ENCODE results near the gene NOTCH3.
A peak's percentile ranks its signal among the peaks of the same experiment; 100 is the strongest.

NOTCH3 gene

DNA sequence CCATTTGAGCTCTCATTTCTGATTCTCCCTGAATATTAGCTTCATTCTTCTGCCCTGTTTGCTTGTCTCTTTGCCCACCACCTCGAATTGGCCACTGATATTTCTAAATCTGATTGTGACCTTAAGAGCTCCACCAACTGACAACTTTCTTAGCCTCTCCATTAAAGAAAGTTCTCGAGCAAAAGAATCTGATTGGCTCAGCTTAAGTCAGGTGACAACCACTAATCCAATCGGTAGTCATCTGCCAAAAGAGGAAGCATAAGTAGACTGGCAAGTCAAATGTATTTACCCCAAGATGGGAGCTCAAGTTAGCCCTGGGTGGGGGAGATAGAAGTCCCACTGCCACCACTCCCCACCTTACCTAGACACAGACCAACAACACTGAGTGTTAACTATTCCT is 41.5 kb downstream of the NOTCH3 start:
- DNase-seq (ENCODE audit: low spot score) = no peak

DNA sequence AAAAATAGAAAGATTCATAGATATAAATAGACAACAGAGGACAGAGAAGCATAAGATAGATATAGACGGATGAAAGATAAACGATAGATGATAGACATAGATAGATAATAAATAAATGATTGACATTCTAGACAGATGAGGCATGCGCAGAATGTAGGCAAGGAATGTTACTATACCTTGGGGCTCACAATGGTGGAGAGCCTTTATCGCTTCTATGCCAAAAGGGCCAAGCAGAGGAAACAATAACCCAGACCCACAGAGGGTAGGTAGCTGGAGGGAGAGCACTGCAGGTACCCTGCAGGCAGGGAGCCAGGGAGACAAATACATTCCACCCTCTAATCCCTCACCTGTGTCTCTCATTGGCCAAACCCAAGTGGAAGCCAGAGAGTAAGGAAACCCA is 44.4 kb downstream of the NOTCH3 start:
- no peak for DNase-seq (ENCODE audit: low spot score)

DNA sequence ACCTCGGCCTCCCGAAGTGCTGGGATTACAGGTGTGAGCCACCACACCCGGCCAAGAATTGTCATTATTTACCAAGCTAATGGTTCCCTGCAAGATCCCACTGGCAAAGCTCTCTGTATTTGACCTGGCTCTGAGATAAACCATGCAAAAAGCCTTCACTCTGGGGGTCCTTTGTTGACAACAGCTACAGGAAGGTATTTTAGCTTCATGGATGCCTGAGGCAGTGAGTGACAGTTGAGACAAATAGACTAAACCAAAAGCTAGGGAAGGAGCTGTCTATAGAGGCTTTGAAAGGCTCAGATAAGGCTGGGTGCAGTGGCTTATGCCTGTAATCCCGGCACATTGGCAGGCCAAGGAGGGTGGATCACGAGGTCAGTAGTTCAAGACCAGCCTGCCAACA is 45.5 kb downstream of the NOTCH3 start:
- DNase-seq (ENCODE audit: low spot score) = no peak

DNA sequence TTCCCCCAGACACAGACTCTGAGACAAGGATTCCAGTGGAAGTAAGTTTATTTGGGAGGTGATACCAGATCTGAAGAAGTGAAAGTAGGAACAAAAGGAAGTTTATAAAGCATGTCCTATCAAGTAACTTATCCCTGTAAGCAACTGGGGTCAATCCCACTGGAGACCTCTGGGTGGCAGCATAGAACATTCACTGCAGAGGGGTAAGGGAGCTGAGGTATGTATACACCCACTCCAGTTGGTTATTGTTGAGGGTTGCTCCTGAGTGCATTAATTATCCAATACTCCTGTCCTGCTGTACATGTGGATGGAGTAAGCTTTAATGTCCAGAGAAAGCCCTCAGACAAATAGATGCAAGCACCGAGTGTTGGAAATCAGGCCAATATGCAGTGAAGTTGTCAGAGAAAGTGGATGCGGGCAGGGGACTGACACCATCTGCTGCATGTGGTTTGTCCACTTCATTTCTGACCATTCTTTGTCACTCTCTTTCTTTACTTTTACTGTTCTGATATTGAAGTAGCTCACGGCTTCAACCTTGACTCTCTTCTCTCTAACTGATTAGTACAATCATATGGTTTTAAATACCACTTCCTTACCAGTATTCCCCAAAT is 46.7 kb downstream of the NOTCH3 start:
- DNase-seq (ENCODE audit: low spot score) = peak; percentile 26

DNA sequence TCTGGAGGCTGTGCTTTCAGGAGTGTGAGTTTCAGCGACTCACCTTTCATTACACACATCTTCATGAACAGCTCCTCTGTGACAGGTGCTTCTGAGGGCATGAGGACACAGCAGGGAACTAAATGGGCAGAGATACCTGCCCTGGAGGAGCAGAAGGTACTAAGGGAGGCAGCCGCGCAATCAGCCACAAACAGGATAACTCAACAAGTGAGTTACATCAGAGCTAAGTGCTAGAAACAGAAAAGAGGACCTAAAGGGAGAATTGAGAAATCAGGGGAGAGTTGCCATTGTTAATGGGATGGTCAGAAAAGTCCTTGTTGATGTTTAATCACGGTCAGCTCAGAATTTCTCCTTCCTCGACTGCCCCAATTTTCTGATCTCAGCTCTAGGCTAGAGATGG is 51.1 kb downstream of the NOTCH3 start:
- no peak for DNase-seq (ENCODE audit: low spot score)

DNA sequence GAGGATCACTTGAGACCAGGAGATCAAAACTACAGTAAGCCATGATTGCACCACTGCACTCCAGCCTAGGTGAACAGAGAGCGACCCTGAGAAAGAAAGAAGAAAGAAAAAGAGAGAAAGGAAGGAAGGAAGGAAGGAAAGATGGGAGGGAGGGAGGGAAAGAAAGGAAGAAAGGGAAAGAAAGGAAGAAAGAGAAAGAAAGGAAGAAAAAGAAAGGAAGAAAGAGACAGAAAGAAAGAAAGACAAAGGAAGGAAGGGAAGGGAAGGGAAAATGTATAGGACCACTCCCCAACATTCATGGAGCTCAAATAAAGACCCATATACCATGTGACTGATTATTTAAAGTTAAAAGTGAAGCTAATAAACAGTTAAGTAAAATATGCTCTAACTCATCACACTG is 53.7 kb downstream of the NOTCH3 start:
- no peak for DNase-seq (ENCODE audit: low spot score)

DNA sequence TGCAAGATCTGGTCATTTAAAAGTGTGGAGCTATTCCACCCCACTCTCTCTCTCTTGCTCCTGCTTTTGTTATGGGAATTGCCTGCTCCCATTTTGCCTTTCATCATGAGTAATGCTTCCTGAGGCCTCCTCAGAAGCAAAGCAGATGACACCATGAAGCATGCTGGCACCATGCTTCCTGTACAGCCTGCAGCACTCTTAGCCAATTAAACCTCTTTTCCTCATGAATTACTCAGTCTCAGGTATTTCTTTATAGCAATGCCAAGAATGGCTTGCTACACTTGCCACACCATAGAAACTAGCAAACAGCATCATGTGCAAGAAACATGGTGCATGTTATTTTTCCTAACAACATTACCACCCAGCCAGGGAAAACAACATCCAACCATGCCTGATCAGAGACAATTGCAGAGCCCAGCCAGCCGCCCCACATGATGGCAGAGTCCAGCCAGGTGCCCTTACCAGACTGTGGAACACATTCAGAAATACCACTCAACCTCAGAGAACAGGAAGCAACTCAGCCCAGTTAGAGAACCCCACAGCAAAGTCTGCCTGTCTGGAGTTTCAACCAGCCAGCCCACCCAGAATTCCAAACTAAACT is 56.6 kb downstream of the NOTCH3 start:
- DNase-seq (ENCODE audit: low spot score) = no peak

- no peak for DNase-seq (ENCODE audit: low spot score)
Measured at GRCh38 chr19:15142313-15142712, 58.5 kb downstream of the NOTCH3 start.

DNA sequence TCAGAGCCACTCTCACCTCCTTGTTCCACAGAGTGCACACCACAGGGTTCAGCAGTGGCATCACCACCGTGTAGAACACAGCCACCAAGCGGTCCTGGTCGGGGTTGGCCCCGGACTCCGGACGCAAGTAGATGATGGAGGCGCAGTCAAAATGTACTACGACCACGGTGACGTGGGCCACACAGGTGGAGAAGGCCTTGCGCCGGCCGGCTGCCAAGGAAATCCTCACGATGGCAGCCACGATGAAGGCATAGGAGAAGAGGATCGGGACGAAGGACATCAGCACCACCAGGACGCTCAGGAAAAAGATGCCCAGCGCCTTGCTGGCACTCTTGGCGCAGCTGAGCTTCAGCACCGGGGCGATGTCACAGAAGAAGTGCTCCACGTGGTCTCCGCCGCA is 59.7 kb downstream of the NOTCH3 start:
- no peak for DNase-seq (ENCODE audit: low spot score)

DNA sequence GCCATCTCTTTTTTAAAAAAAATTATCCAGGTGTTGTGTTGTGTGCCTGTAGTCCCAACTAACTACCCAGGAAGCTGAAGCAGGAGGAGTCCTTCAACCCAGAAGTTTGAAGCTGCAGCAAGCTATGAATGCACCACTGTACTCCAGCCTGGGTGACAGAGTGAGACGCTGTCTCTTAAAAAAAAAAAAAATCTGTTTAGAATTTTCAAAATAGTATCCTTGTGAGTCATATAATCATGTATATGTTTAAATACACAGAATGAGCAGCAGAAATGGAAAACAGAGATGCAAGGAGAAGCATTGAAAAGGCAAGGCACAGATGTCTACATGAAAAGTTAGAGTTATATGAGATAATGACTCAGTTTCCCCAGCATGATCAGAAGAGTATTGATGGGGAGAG is 62.4 kb downstream of the NOTCH3 start:
- no peak for DNase-seq (ENCODE audit: low spot score)

GRCh38 chr19:15137777-15138176 is 63.0 kb downstream of the NOTCH3 start:
- DNase-seq (ENCODE audit: low spot score) = no peak

- no peak for DNase-seq (ENCODE audit: low spot score)
Measured at GRCh38 chr19:15136234-15136954, 64.4 kb downstream of the NOTCH3 start.

- DNase-seq (ENCODE audit: low spot score) = no peak
Measured at GRCh38 chr19:15129856-15130585, 70.8 kb downstream of the NOTCH3 start.

- DNase-seq (ENCODE audit: low spot score) = no peak
Measured at GRCh38 chr19:15128162-15128770, 72.5 kb downstream of the NOTCH3 start.

DNA sequence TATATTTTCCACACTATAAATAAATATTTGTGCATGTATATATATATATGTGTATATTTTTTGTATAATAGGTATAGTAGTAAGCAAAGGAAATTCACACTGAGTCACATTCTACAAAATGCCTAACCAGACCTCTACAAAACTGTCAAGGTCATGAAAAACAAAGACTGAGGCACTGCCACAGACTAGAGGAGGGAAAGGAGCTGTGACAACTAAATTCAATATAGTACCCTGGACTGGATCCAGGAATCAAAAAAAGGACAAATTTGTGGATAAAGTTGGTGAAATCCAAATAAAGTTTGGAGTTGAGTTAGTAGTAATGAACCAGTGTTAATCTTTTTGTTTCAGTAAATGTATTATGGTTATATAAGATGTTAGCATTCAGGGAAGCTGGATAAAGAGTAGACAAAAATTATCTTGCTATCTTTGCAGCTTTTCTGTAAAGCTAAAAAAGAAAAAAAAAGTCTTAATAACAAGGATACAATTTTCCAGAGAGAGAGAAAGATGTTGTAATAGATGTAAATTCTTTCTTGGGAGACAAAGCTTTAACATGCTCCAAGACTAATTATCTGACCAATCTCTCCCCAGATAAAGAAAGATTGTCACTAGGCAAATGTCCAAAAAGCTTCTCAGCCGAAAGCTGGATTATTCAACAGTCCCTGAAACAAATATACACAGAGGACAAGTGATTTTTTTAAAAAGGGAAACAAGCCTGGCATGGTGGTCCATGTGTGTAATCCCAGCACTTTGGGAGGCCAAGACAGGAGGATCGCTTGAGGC is 74.5 kb downstream of the NOTCH3 start:
- no peak for DNase-seq (ENCODE audit: low spot score)

- peak; percentile 90 for DNase-seq (ENCODE audit: low spot score)
Measured at GRCh38 chr19:15125232-15126067, 75.3 kb downstream of the NOTCH3 start.

GRCh38 chr19:15124572-15125231 is 76.1 kb downstream of the NOTCH3 start:
- DNase-seq (ENCODE audit: low spot score) = no peak

DNA sequence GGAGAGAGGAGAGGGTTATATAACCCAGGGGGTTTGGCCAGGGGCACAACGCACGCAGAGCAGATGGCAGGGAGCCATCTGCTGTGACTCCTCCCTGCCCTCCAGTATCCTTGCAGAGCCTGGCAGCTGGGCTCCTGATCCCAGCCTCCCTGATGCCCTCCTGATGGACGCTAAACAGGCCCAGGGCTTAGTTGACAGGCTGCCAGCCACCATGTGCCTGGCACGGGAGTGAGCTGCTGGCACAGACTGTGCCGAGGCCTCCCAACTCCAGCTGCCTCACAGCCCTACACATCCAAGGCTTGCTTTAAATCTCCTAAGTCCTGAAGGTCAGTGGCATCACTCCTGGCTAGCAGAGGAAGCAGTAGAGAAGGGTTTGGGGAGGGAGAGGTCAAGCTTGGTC is 76.9 kb downstream of the NOTCH3 start:
- DNase-seq (ENCODE audit: low spot score) = no peak

- no peak for DNase-seq (ENCODE audit: low spot score)
Measured at GRCh38 chr19:15123031-15123890, 77.5 kb downstream of the NOTCH3 start.
